K562 (cell line): ENCODE results near the gene DGAT2. TPM values are rescaled to one million over a fixed set of nuclear protein-coding genes. Genes with fewer than 3 reads are reported as not detected.

ENCODE experiments used
- ATAC-seq: fragments of 200-7000 bp; cut with Tn5 transposase; 3 replicates; pipeline ENCODE4 v1.9.1; 2020; ENCODE audit warnings: moderate library complexity
- BruUV-seq: library from RNA; stranded (reverse); fragments of 400-500 nt; replicated peaks from 2 replicates; lab custom pipeline; 2021; lab: Mats Ljungman, UMichigan
- CTCF ChIA-PET: fragments of 300-600 bp; formaldehyde crosslinking; extraction: SDS; loops from one replicate; lab custom pipeline; 2021; ENCODE audit warnings: low intra/inter-chr PET ratio; lab: Yijun Ruan, JAX
- POLR2A ChIA-PET: fragments of 300-600, 350-650 bp; sonication (Branson Sonifier 250); formaldehyde crosslinking; extraction: SDS; loops from one replicate; lab custom pipeline; 2021; ENCODE audit warnings: antibody characterized with exemption, inconsistent platforms; lab: Yijun Ruan, JAX
- DNase-seq, 4 experiments: peaks; one replicate each; pipeline versions ENCODE4 v3.0.0 to v3.0.0-alpha.2; 2011 to 2018; ENCODE audit warnings: low spot score in 3 of 4, mixed read lengths in 3 of 4; ENCODE audit errors: extremely low read depth in 1 of 4
- FAIRE-seq: peaks from 2 replicates; lab custom pipeline; 2011; peaks lifted over from hg19 to GRCh38; lab: Jason Lieb, UNC
- H2AFZ ChIP-seq: 2 replicates; pipeline ENCODE4 v1.6.0; 2011; ENCODE audit warnings: low read depth, low read length, control low read depth, inconsistent platforms
- H3K27ac ChIP-seq: fragments of 200-600 bp; 3 replicates; pipeline ENCODE4 v1.8.0; 2011; ENCODE audit warnings: low read depth, mild to moderate bottlenecking, control low read depth, inconsistent platforms, low read length, moderate library complexity, mixed read lengths; ENCODE audit errors: extremely low read depth
- H3K27me3 ChIP-seq, 2 experiments: fragments of 300-600 bp in 1 of 2; 2 replicates in 1 of 2; 3 replicates in 1 of 2; pipeline versions ENCODE4 v1.6.0 to v1.8.0; 2011; ENCODE audit warnings: inconsistent platforms in 2 of 2, low read length in 2 of 2, mild to moderate bottlenecking in 1 of 2, mixed read lengths in 1 of 2, moderate library complexity in 1 of 2; ENCODE audit not compliant: control insufficient read depth in 2 of 2, insufficient read depth in 2 of 2
- H3K36me3 ChIP-seq: fragments of 300-600 bp; 3 replicates; pipeline ENCODE4 v1.8.0; 2011; ENCODE audit warnings: mild to moderate bottlenecking, low read length, inconsistent platforms; ENCODE audit not compliant: control insufficient read depth, insufficient read depth
- H3K4me1 ChIP-seq, 2 experiments: fragments of 200-600 bp in 1 of 2; replicated peaks in 1 of 2; 2 replicates in 1 of 2; 3 replicates in 1 of 2; pipeline versions ENCODE4 v1.5.1 to v1.8.0; 2011; ENCODE audit warnings: inconsistent platforms in 2 of 2, low read length in 2 of 2, mild to moderate bottlenecking in 1 of 2, mixed read lengths in 1 of 2, moderate library complexity in 1 of 2; ENCODE audit not compliant: control insufficient read depth in 2 of 2, insufficient read depth in 2 of 2
- H3K4me2 ChIP-seq: 2 replicates; pipeline ENCODE4 v1.6.1; 2011; ENCODE audit warnings: low read length, control low read depth, inconsistent platforms, mixed read lengths; ENCODE audit not compliant: insufficient read depth
- H3K4me3 ChIP-seq: fragments of 200-600 bp; sonication (generic), shearing (Covaris generic); 2 replicates; pipeline ENCODE4 v1.5.1; 2016; ENCODE audit warnings: control low read depth, inconsistent platforms
- H3K79me2 ChIP-seq: fragments of 200-600 bp; 3 replicates; pipeline ENCODE4 v1.8.0; 2011; ENCODE audit warnings: low read length, inconsistent platforms; ENCODE audit not compliant: control insufficient read depth, insufficient read depth
- H3K9ac ChIP-seq, 2 experiments: 2 replicates each; pipeline versions ENCODE4 v1.6.0 to v1.6.1; 2011; ENCODE audit warnings: low read depth in 2 of 2, low read length in 2 of 2, control low read depth in 1 of 2, inconsistent platforms in 1 of 2, mild to moderate bottlenecking in 1 of 2, mixed read lengths in 1 of 2; ENCODE audit not compliant: insufficient read depth in 1 of 2
- H3K9me1 ChIP-seq: one replicate; pipeline ENCODE4 v1.6.0; 2011; ENCODE audit warnings: inconsistent platforms, mild to moderate bottlenecking, low read length, moderate library complexity; ENCODE audit not compliant: control insufficient read depth, insufficient read depth
- H3K9me3 ChIP-seq: replicated peaks from 2 replicates; pipeline ENCODE4 v1.5.1; 2011; ENCODE audit warnings: low read depth, low read length, inconsistent platforms; ENCODE audit not compliant: control insufficient read depth, insufficient read depth
- H4K20me1 ChIP-seq: replicated peaks from 2 replicates; pipeline ENCODE4 v1.6.1; 2011; ENCODE audit warnings: low read length, inconsistent platforms, mixed read lengths; ENCODE audit not compliant: control insufficient read depth, insufficient read depth
- CTCFL ChIP-seq: IDR thresholded peaks from 2 replicates; pipeline ENCODE4 v1.6.1; 2011; ENCODE audit warnings: borderline replicate concordance, low read depth, mild to moderate bottlenecking, moderate library complexity, low read length; ENCODE audit not compliant: insufficient read depth, poor library complexity, severe bottlenecking
- KLF16 ChIP-seq: IDR thresholded peaks from 2 replicates; pipeline ENCODE4 v1.6.1; 2016; ENCODE audit warnings: antibody characterized with exemption
- LARP7 ChIP-seq: fragments of 450-650 bp; IDR thresholded peaks from 2 replicates; pipeline ENCODE4 v1.6.1; 2016
- PHF8 ChIP-seq: fragments of 200-600 bp; sonication (generic); IDR thresholded peaks from 2 replicates; pipeline ENCODE4 v1.6.1; 2012; ENCODE audit warnings: mixed run types, mild to moderate bottlenecking, inconsistent platforms, low read length, moderate library complexity, borderline replicate concordance
- POLR2G ChIP-seq: fragments of 200-400 bp; formaldehyde crosslinking; IDR thresholded peaks from 2 replicates; pipeline ENCODE4 v1.6.1; 2017; ENCODE audit warnings: low read depth, mild to moderate bottlenecking, antibody characterized with exemption, low read length, moderate library complexity
- SNRNP70 ChIP-seq: fragments of 200-400 bp; formaldehyde crosslinking; optimal IDR thresholded peaks from 2 replicates; pipeline ENCODE3; 2017; ENCODE audit warnings: low read depth, low read length
- ZNF121 ChIP-seq: sonication (generic); formaldehyde crosslinking; conservative IDR thresholded peaks from 2 replicates; pipeline ENCODE4 v1.8.0; 2022; ENCODE audit warnings: missing genetic modification reagents
- ZNF408 ChIP-seq: fragments of 250-450 bp; sonication (Bioruptor Pico); IDR thresholded peaks from 2 replicates; pipeline ENCODE4 v1.4.0; 2020; ENCODE audit warnings: low read depth, mild to moderate bottlenecking, moderate library complexity
- ZSCAN29 ChIP-seq: fragments of 450-650 bp; IDR thresholded peaks from 2 replicates; pipeline ENCODE4 v1.6.1; 2017
- WGBS: fragments of 100-300 bp; shearing (Covaris generic); methylation state at CpG from one replicate; pipeline ENCODE4 v1.1.6; 2016; ENCODE audit warnings: low coverage, mixed read lengths; ENCODE audit not compliant: insufficient coverage; ENCODE audit errors: missing lambda C conversion rate; 5-methylcytosine and 5-hydroxymethylcytosine counted together
- in situ Hi-C: fragments of 300-500 bp; cut with MboI; formaldehyde crosslinking; loops from 4 replicates; pipeline ENCODE4 v1.15.0; 2018; ENCODE audit warnings: inconsistent platforms, mixed read lengths
- intact Hi-C: fragments of 100-400 bp; cut with micrococcal nuclease; formaldehyde crosslinking; loops from 2 replicates; pipeline ENCODE4 v1.14.2; 2022
- polyA plus RNA-seq, 8 experiments: library from polyadenylated mRNA; depleted of rRNA in 4 of 8; stranded (reverse) in 5 of 8; unstranded in 3 of 8; fragments of >200 nt; fragmentation: Nextera tagmentation in 2 of 8; fragmentation: Illumina TruSeq in 1 of 8; extraction: Ambion mirVana in 2 of 8; extraction: Trizol in 1 of 8; gene quantifications; 2 replicates each; pipeline versions ENCODE4 v1.2.1 to v1.2.3, GENCODE V29; 2011 to 2014; ENCODE audit warnings: inconsistent platforms in 1 of 8, missing spikeins in 1 of 8
- total RNA-seq, 7 experiments: library from RNA; depleted of rRNA in 6 of 7; stranded (reverse); fragments of >200 nt in 6 of 7; fragmentation: Illumina TruSeq in 2 of 7; extraction: Trizol in 2 of 7; gene quantifications; 2 replicates each; pipeline versions ENCODE4 v1.2.1 to v1.2.3, GENCODE V29; 2011 to 2021; ENCODE audit warnings: low replicate concordance in 1 of 7

Gene DGAT2
- total and polyA plus RNA-seq, 9 of the 15 experiments (the other 6 are each of a cell fraction or from before 2014, with no cell fraction given), result 0.68 to 2.8 (median 1.8) TPM

DNA sequence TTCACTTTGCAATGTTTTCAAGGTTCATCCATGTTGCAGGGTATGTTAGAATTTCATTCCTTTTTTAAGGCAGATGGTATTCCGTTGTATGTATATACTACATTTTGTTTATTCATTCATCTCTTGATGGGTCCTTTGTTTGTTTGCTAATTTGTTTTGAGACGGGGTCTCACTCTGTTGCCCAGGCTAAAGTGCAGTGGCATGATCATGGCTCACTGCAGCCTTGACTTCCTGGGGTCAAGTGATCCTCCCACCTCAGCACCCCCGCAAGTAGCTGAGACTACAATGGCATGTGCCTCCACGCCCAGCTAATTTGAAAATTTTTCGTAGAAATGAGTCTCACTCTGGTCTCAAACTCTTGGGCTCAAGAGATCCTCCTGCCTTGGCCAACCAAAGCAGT, 52.6 kb downstream of the DGAT2 start:
- Histone ChIP-seq H3K9me1 (no peaks in the 10 kb centered on the region), H3K27me3 (no peaks in the 10 kb centered on the region), H2AFZ (no peak overlapping the region), H3K27ac (no peak overlapping the region), H3K79me2 (peaks cover 79% of the 10 kb centered on the region), H4K20me1 (no peaks in the 10 kb centered on the region; the same call in 1 of the 2 replicates), H3K4me3 (no peak overlapping the region), H3K9me3 (no peaks in the 10 kb centered on the region), H3K4me2 (no peak overlapping the region), H3K4me1 (peaks cover 4 to 8% of the 10 kb centered on the region in 2 experiments; a peak in 2 of 5 replicates), H3K9ac (no peak overlapping the region), H3K36me3 (peaks cover 9% of the 10 kb centered on the region; the same call in 1 of the 3 replicates)
- no peak for FAIRE-seq
- no peak for DNase-seq
- no peak for ATAC-seq
- intact Hi-C loops, result no loop called here
- TF ChIP-seq PHF8 (no peak), ZNF121 (CRISPR knock-in tag) (peak; percentile 7; the same call in 1 of the 2 replicates)
- ChIA-PET POLR2A (interaction anchor here (1.8 kb wide), 1 partner anchor 12 kb away, joined by 5 read pairs; no protein-coding TSS in a partner anchor), CTCF (no interaction called here)
- in situ Hi-C loops, result no loop called here
- no TSS peak for BruUV-seq
- 86% methylated on average over 5 of the region's 5 CpGs for WGBS

- in situ Hi-C loops, result no loop called here
- CTCF ChIA-PET, result no interaction called here
- Histone ChIP-seq H2AFZ (no peak overlapping the region), H3K4me1 (peaks cover 0 to 4% of the 10 kb centered on the region in 2 experiments; a peak in 1 of 5 replicates), H3K27me3 (no peaks in the 10 kb centered on the region), H3K9me3 (no peaks in the 10 kb centered on the region), H4K20me1 (no peaks in the 10 kb centered on the region), H3K36me3 (peaks cover 9% of the 10 kb centered on the region; the same call in 1 of the 3 replicates), H3K4me3 (no peak overlapping the region), H3K79me2 (peaks cover 73% of the 10 kb centered on the region), H3K9me1 (no peaks in the 10 kb centered on the region), H3K9ac (no peak overlapping the region), H3K27ac (no peak overlapping the region), H3K4me2 (no peak overlapping the region)
- FAIRE-seq (no peak), ATAC-seq (peak; percentile 43; the same call in 1 of the 3 replicates), DNase-seq (no peak)
- intact Hi-C loops, result no loop called here
- 92% methylated on average over 2 of the region's 3 CpGs for WGBS
- no TSS peak for BruUV-seq
- POLR2A ChIA-PET, result interaction anchor here (0.6 to 1.8 kb wide), 2 partner anchors 10 to 389 kb away, joined by 3 to 5 read pairs; no protein-coding TSS in a partner anchor
- no peak for TF ChIP-seq ZNF408 (CRISPR knock-in tag)
- TF ChIP-seq CTCFL, result no peak
- no peak for TF ChIP-seq ZSCAN29
- no peak for TF ChIP-seq LARP7
- no peak for TF ChIP-seq POLR2G
- TF ChIP-seq KLF16, result no peak
- no peak for TF ChIP-seq SNRNP70
These were observed 54.0 kb downstream of the DGAT2 start for GRCh38 chr11:75822541-75822940.
